HG03139 (cell line): ENCODE results near the gene TMEM132C.

Experiments used
- ATAC-seq: cut with Tn5 transposase; IDR thresholded peaks from one replicate; pipeline ENCODE4 v1.9.1; 2021; ENCODE audit not compliant: unreplicated experiment

TMEM132C gene

GRCh38 chr12:128286970-128287369 lies 20.0 kb downstream of the TMEM132C start:
- ATAC-seq: no peak

DNA sequence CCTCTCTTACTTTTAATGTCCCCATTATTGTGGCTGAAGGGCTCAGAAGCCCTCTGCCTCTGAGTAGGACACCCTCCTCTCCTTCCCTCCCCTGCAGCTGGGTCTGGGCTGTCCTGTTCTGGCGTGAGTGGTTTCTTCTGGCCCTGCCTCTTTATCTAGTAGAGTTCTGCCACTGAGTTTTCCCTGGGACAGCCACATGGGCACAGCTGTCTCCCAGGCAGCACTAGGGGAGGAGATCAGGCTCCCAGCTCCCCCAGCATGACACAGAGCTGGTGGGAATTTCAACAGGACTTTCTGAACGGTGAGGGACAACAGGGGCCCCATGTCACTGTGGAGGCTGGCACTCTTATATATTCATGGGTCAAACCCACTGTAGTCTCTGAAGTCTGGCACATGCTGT lies 21.4 kb downstream of the TMEM132C start:
- no peak for ATAC-seq

GRCh38 chr12:128288896-128289295 lies 21.9 kb downstream of the TMEM132C start:
- ATAC-seq: no peak

DNA sequence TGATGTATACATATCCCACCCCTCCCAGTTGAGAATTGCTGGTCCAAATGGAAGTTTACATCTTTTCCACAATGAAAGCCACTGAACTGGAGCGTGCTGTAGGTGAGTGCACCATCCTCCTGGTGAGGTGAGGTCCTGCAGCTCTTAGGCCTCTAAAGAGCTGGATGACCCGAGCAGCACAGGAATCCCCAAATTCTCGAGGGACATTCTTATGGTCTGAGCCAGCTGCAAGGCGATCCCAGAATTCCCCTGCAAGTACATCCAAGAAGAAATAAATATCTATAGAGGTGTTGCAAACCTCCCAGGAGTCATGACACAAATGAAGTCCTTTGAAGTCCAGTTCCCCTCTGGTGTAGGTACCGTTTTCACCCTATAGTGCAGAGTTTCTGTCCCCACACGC lies 24.0 kb downstream of the TMEM132C start:
- ATAC-seq: no peak

GRCh38 chr12:128298091-128298748 lies 31.2 kb downstream of the TMEM132C start:
- no peak for ATAC-seq

DNA sequence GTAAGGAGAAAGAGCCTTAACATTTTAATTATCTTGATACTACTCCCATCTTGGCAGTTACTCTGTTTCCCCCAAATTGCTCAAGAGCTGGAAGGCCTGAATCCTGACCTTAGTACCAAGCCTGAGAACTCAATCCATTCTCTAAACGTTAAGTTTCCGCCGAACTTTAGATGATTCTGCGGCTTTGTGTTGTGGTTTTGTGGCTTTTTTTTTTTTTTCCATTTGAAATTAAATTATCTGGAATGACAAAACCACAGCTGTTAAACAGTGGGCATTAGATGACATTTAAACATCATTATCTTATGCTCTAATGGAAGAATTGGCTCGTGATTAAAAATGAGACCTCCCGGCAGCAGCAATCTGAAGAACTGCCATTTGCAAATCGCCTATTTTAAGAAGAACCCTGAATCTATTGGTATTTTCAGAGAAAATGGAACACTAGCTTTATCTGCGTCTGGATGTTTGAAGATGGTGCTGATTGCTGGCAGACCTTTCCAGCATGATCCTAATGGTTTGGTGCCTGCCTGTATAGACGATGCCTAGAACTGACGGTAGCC lies 38.4 kb downstream of the TMEM132C start:
- no peak for ATAC-seq

DNA sequence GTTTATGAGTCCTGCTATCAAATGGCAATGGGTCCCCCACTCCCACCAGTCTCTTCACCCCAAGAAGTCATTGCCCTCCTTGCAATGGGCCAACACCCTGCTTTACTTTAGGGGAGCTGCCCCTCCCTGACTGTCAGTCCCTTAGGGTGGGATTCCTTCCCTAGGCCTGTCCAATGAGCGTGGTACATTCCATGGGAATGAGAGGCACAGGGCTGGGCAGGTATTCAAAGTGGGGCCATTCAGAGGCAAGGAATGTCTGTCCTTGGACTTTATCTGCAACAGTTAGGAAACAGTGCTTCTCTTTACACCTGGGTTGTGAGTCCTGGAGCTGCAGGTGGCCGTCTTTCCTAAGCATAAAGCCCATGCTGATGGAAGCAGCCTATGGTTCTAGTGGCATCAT lies 40.8 kb downstream of the TMEM132C start:
- ATAC-seq: no peak

- ATAC-seq: no peak
Measured at GRCh38 chr12:128312661-128313060, 45.7 kb downstream of the TMEM132C start.

- no peak for ATAC-seq
Measured at GRCh38 chr12:128313931-128314330, 47.0 kb downstream of the TMEM132C start.

- ATAC-seq: no peak
Measured at GRCh38 chr12:128314611-128315010, 47.6 kb downstream of the TMEM132C start.

DNA sequence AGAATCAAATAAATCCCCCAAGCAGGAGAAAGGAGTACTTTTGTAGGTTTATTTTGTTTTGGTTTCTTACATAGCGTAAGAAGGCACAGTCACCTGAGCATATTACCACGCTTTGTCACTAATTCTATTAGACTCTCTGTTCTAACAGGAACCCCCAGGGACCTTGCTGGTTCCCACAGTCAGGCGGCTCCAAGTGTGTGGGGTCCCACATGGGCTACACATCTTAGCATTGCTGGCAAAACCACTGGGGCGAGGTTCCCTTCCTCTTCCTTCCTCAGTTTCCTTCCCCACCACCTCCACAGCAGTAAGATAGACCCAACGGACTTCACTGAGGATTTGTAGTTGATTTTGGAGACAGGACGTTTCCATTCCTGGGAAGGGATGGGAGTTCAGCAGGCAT lies 49.1 kb downstream of the TMEM132C start:
- ATAC-seq: no peak

GRCh38 chr12:128316973-128317526 lies 50.1 kb downstream of the TMEM132C start:
- ATAC-seq: no peak

GRCh38 chr12:128318341-128318740 lies 51.4 kb downstream of the TMEM132C start:
- ATAC-seq: no peak

- ATAC-seq: no peak
Measured at GRCh38 chr12:128318946-128319345, 52.0 kb downstream of the TMEM132C start.

DNA sequence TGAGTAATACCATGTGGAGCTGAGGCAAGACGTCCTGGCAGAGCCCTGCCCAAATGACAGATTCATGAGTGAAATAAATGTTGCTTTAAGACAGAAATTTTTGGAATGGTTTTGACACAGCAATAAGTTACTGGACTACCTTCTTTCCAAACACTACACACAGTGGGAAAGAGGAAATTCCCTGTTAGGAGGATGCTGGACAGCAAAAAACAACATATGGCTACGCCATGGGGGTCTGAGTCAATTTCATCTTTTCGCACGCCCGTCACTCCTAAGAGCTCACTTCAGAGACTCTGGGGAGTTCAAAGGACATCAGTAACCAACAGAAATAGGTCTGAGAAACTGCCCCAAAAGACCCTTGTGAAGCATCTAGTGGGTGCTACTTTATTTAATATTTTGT lies 55.4 kb downstream of the TMEM132C start:
- no peak for ATAC-seq

DNA sequence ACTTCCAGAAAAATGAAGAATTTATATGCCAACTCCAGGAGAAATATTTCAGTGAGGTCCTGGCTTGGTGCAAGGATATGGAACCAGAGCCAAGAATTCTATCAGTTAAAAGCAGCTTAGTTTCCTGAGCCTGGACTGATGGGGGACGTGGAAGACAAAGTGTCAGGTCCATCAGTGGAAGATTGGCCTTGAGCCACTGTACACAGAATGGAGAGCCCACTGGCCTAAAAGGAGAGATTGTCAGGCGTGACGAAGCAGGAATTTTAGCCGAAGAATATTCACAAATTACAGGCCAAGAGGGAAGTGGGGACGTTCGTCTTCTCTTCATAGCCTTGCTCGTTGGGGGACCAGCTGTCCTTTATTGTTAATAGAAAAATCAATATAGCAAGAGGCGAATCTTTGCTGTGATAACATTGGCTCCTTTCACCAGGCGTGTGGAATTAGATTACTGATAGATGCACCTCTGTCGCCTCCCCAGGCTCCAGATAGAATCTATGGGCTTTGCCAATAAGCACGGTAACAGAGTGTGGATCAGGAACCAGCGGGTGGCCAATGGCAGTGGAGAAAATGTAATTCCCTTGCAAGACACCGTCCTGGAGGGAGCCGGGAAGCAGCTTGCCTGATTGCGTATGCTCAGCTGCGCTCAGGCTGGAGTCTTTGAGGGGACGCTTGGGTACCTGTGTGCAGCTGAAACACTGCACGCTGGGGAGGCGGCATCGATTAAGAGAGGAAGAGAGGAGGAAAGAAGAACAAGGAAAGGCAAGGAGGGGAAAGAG lies 56.4 kb downstream of the TMEM132C start:
- ATAC-seq: no peak

DNA sequence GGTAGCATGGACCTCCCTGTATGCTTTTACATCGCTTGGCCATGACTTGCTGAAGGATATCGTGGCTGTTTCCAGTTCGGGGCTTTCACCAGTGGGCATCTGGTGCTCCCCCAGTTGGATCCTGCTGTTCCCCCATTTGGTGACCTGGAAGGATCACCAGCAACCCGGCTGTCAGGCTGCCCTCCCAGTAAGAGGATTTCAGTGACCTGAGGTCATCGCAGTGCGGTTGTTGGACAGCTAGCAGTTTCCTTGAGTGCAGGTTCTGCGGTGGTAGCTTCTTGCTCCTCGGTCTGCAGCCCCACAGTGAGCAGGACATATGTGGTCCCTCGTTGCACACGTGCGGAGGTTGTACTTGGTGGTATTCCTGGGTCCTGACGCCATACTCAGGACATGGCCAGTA lies 58.7 kb downstream of the TMEM132C start:
- no peak for ATAC-seq

DNA sequence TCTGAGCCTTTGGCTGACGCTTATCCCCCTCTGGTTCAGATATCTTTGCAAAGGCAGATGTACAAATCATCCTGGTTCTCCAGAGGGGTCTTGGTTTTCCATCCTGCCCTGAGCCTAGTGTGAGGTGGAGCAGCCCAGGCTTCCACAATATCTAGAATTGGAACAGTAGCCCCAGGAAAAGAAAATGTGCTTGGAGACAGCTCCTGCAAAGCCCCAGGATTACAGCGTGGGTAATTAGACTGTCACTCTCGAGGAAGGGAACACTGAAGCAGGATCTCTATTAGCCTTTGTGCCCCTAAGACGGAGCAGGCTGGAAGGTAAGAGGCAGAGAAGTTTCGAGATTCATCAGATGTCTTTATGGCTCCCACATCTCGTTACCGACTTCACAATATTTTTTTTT lies 59.4 kb downstream of the TMEM132C start:
- no peak for ATAC-seq

DNA sequence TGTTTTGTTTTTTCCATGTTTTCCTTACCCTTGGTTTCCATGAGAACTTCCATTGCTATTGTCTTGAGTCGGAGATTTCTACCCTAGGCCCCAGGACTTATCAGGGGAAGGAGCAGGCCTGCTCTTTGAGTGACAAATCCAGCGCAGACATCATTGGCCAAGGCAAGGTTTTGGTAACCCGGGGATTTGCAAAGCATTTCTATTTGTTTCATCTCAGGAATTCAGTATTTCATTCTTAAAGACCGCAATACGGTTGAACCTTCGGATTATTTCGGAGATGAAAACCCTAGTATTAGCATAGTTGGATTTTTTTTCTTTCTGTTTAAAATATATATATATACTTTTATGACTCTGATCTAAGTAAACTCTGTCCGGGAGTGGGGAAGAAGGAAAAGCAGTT lies 62.0 kb downstream of the TMEM132C start:
- ATAC-seq: no peak

DNA sequence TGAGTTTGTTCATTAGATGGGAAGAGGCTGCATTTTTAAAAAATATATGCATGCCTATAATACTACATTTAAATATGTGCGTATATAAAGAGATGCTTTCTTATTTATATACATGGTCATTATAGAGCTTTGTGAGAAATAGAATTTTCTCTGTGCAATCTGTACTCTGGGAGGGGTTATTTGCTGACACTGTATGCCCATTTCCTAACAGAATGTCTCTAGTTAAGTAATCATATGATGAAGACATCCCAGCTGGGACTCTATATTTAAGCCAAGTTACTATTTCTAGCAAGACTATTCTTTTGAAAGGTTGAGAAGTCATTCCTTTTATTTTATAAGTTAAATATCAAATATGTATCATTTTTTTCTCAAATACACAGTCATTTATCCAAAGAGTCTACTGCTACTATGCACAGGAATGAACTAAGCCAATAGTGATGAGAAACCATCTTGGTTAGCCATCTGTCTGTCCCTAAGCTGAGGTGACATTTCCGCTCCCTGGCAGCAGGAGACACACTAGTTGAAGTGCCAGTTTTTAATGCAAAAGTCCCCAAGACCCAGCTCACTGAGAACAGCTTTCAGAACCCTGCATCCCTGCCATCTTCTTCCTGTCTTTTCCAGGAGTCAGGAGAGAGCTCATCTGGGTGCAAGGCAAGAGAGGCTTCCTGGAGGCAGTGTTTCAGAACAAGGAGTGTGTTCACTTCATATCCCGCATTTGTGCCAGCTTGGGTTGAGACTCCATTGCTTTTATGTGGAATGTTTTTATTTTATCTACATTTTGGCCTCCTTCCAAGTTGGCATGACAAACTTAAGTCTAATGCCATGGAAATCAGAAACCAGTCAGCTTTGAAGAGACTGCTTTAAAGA lies 69.5 kb downstream of the TMEM132C start:
- no peak for ATAC-seq

DNA sequence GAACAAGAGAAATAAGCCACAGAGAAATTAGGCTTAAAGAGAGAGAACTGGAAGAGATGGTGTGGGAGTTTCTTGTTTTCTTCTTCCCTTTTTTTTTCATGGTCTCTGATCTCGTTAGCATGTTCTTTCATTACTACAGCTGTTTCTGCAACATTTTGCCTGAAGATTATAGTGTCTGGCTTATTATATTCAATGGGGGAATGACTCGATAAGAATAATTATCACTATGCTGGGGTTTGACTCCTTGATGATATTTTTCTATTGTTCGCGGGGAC lies 70.0 kb downstream of the TMEM132C start:
- no peak for ATAC-seq
